Fibroblast of skin of scalp (primary cell): ENCODE measurements around the gene BSND. TPM values are rescaled to one million over a fixed set of nuclear protein-coding genes. Genes with fewer than 3 reads are reported as not detected.
"Not testable (repeated sequence)": the region's sequence is repeated elsewhere in the genome, so short reads cannot be mapped to it uniquely, and the experiment has no call there.

Source experiments
- DNase-seq: peaks from one replicate; pipeline ENCODE4 v3.0.0-alpha.2; 2013
- polyA plus RNA-seq, 2 experiments: library from polyadenylated mRNA; unstranded; fragments of 120-200 nt; gene quantifications; one replicate each; pipeline ENCODE4 v1.2.1, GENCODE V29; 2013; ENCODE audit not compliant: insufficient read length in 2 of 2

Gene BSND
- polyA plus RNA-seq (2013, experiment 1 of 2; ENCODE audit: insufficient read length), result not detected
- not detected for polyA plus RNA-seq (2013, experiment 2 of 2; ENCODE audit: insufficient read length)

DNA sequence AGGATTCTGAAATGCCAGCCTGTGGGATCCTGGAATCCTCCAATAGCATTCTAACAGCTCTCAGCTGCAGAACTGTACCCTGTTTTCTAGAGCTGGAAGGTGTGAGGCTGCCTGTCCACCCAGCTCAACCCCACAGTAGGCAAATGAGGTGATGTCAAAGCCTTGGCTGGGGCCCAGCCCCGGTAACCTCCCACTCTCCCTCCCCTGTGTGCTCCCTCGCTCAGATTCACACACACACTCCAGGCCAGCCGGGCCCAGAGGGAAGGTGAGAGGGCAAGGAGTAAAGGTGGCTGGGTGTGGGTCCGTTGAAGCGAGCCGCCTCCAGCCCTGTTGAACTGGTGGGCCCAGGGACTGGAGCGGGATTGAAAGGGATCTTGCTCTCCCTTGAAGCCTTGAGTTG lies at the start of gene BSND:
Gene BSND (plus strand): TSS at position 257 of the 400 bp plus-strand sequence. CDS start 254 bp downstream, outside the sequence.
- DNase-seq, result no peak

DNA sequence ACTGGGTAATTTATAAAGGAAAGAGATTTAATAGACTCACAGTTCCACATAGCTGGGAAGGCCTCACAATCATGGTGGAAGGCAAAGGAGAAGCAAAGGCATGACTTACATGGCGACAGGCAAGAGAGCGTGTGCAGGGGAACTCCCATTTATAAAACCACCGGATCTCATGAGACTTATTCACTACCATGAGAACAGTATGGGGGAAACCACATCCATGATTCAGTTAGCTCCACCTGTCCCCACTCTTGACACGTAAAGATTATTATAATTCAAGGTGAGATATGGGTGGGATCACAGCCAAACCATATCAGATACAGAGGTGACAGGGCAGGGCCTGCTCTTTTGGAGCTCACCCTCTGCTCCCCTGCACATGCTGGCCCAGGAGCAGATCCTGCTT lies 49.7 kb upstream of the BSND start:
- DNase-seq, result no peak

DNA sequence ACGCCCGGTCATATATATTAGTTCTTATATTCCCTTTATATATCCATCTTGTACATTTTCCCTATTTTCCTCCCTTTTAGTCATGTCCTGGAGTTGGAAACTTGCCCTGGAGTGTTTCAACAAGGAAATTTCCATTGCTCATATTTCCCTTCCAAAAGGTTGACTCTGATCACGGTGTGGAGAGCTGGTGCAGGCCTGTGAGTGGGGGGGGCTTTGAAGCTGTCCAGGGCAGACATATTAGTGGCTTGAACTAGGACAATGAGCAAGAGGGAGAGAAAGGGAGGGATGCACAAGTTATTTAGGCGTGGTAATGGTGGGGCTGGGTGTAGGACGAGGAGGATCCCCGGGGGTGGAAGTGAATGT lies 48.7 kb upstream of the BSND start:
- no peak for DNase-seq

- DNase-seq, result peak; percentile 86
Observed at GRCh38 chr1:54950369-54951163, 48.2 kb upstream of the BSND start.

DNA sequence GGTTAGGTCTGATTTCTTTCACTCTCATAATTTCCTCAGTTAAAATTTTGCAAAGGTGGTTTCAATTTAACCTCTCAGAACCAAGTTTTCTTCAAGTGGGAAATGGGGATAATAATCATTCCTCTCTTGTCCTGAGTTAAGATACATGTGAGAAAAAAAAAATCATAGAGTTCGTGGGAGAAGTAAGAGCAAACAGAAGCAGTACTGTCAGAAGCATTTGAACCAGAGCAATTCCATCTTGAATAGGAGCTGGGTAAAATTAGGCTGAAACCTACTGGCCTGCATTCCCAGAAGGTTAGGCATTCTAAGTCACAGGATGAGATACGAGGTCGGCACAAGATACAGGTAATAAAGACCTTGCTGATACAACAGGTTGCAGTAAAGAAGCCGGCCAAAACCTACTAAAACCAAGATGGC lies 46.9 kb upstream of the BSND start:
- no peak for DNase-seq

DNA sequence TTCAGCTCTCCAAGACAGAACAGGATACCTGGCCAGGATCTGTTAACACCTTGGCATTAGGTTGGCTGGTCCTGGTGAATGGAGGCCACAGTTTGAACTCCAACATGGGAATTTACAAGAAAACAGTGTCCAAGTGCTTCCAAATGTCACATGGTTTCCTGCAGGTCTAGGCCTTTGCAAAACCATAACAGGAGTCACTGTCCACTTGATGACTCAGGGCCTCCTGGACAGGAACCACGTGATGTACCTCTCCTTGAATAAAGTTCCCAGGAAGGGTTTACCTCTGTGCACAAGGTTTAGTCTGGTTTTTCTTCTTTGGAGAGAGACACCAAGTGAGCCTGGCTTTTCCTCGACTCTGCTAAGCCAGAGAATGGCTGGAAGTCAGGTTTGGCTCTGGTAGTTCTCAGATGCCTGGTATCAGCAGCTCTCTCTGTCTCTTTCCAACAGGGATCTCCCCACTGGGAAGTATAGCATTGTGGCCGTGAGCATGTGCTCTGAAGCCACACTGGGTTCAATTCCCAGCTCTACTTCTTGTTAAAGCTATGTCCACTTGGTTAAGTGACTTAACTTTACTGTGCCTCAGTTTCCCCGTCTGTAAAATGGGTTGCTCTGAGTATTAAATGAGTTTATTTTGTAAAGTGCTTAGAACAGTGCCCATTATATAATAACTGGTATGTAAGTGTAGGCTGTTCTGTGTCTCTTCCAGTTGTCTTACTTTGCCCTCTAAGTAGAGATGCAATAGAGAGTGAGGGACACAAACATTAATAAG lies 45.6 kb upstream of the BSND start:
- no peak for DNase-seq

DNA sequence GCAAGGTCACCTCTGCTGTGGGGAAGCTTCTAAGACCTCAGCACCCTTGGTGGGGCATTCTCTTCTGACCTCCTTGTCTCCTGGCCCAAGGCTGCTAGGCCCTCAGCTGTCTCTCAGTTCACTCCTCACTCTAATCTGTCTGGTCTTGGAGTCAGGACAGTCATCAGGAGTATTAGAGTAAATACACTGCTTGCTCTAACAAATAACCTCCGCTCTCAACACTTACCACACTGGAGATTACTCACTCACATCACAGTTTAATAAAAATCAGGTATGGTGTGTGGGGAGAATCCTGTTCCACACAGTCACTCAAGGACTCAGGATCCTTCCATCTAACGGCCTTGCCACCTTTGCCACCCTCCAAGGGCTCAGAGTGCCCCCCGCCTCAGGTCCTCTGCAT lies 44.9 kb upstream of the BSND start:
- no peak for DNase-seq

DNA sequence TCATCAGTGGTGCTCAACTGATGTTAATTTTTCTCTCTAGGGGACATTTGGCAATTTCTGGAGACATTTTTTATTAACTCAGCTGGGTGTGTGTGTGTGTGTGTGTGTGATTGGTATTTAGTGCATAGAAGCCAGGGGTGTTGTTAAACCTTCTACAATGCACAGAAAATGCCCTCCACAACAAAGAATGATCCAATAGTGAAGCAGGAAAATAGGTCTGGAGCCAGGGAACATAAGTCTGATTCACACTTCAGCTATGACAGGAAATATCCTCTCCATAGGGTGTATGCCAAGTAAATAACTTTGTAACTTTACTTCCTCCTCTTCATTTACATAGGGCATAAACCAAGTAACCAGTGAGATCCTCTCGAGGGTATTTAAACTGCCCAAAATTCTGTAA lies 43.4 kb upstream of the BSND start:
- peak; percentile 91 for DNase-seq

DNA sequence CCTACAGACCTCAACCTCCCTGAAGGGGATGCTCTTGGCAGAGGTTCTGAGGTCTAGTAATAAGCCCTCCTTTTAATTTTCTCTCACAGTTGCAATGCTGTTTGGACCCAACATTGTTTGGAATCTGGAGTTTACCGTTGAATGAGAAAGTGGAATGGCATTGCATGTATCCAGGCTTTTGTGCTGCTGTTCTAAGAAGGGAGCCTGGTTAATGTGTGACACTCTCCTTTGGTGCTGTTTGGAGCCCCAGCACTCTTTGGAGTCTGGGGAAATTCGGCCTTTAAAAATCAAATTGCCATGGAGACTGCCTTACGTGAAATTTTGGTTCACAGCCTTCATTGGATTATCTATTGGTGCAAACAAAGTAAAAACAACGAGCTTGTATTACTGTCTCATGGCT lies 42.0 kb upstream of the BSND start:
- DNase-seq, result no peak

GRCh38 chr1:54959241-54959640 lies 39.5 kb upstream of the BSND start:
- DNase-seq, result no peak

GRCh38 chr1:54962612-54963395 lies 35.9 kb upstream of the BSND start:
- no peak for DNase-seq

DNA sequence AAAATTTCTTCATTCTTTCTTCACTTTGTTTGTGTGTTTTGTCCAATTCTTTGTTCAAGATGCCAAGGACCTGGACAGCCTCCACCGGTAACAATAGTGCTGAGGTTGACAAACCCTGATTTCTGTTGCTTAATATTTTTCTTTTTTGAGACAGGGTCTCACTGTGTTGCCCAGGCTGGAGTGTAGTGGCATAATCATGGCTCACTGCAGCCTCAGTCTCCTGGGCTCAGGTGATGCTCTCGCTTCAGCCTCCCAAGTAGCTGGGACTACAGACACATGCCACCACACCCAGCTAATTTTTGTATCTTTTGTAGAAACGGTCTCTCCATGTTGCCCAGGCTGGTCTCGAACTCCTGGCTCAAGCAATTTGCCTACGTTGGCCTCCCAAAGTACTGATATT lies 34.9 kb upstream of the BSND start:
- DNase-seq, result not testable (repeated sequence)

DNA sequence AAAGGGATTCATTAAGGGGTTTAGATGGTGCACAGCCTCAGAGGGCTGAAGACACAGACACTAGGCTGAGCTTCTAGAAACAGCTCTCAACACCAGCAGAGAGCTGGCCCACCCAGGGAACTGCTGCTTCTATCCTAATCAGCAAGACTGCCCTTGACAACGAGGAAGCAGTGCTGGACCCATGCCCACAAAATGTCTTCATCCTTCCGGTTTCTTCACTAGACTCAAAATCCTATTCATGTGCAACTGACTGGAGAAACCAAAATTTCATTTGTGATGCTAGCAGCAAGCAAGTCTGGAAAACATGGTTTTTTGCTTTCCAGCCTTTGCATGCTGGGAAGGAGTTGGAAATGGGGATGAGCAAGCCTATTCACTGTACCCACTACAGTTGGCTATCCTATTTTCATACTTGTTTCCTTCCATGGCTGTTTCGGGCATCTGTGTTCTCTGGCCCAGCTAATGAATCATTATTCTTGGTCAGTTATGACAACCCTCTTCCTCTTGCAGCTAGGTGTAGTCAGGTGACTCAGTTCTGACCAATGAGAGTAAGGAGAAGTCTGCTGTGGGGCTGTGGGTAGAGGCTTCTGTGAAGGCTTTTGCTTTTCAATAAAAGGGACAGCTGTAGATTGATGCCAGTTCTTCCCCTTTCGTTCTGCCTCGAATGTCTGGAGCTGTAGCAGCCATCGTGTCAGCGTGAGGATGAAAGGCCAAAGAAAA lies 33.0 kb upstream of the BSND start:
- DNase-seq, result peak; percentile 59

- DNase-seq, result no peak
Observed at GRCh38 chr1:54967372-54967771, 31.4 kb upstream of the BSND start.

DNA sequence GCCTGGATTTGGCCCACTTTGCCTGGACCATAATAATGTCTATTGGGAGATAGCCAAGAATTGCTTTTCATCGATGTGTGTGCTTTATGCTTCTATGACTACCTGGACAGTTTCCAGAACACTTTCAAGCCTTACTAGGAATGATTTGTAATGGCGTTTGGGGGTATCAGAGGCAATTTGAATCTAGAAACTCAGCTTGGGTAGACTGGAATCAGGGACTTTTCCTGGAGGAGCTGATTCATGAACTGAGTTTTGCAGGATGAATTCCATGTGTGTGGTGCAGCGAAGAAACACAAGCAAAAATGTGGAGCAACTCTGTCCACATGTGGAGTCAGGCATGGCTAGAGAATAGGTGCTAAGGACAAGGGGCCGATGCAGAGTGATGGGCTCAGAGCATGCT lies 30.2 kb upstream of the BSND start:
- no peak for DNase-seq

DNA sequence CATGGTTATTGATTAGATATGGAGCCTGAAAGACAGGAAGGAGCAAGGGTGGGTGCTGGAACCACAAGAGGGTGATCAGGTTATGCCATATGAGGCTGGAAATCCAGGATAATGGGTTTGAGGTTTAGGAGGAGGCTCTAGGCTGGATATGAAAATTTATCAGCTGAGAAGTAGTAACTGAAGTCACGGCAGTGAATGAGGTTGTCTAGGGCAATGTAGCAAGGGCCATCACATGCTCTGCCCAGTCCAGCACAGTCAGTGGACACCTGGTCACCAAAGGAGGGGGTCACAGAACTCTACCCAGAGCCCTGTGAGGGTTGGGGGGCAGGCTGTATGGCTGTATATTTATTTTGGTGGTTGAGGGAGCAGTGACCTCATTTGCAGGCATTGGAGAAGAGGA lies 28.9 kb upstream of the BSND start:
- DNase-seq, result no peak

DNA sequence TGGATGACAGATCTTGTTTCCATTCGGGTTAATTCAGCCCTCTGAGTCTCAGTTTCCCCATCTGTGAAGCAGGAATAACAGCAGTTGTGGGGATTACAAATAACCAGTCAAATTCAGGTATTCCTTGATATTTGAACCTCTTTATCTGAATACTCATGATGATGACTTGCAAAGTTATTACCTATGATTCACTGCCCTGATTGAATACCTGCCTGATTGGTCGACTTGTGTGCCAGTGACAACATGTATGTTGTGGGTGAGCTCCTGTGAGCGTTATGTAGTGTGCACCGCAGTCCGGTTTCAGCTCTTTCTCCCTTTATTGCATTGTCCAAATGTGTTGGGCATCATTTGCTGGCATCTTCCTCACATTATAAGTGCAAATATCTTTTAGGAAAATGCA lies 27.8 kb upstream of the BSND start:
- no peak for DNase-seq

- no peak for DNase-seq
Observed at GRCh38 chr1:54971317-54971791, 27.4 kb upstream of the BSND start.

- no peak for DNase-seq
Observed at GRCh38 chr1:54972436-54972835, 26.3 kb upstream of the BSND start.

- DNase-seq, result peak; percentile 46
Observed at GRCh38 chr1:54973205-54973921, 25.4 kb upstream of the BSND start.

GRCh38 chr1:54975356-54976108 lies 23.2 kb upstream of the BSND start:
- no peak for DNase-seq
